Chondrocyte (in vitro differentiated cells): ENCODE measurements around the gene PPIE. TPM values are rescaled to one million over a fixed set of nuclear protein-coding genes. Genes with fewer than 3 reads are reported as not detected.
A peak's percentile ranks its signal among the peaks of the same experiment; 100 is the strongest.

Experiments used
- DNase-seq: peaks from one replicate; pipeline ENCODE4 v3.0.0; 2021; ENCODE audit warnings: mixed read lengths, low spot score
- H3K27ac Mint-ChIP-seq: one replicate; pipeline ENCODE4 v1.8.0; 2021; ENCODE audit warnings: mild to moderate bottlenecking, moderate library complexity, mixed read lengths; ENCODE audit not compliant: unreplicated experiment
- H3K27me3 Mint-ChIP-seq: 2 replicates; pipeline ENCODE4 v1.8.0; 2021; ENCODE audit warnings: low read depth, mixed read lengths
- H3K36me3 Mint-ChIP-seq: 2 replicates; pipeline ENCODE4 v1.8.0; 2021; ENCODE audit warnings: low read depth, mixed read lengths
- H3K4me1 Mint-ChIP-seq: 2 replicates; pipeline ENCODE4 v1.8.0; 2021; ENCODE audit warnings: low read depth, mild to moderate bottlenecking, mixed read lengths
- H3K4me3 Mint-ChIP-seq: one replicate; pipeline ENCODE4 v1.8.0; 2021; ENCODE audit warnings: mild to moderate bottlenecking, moderate library complexity, mixed read lengths; ENCODE audit not compliant: unreplicated experiment
- H3K9me3 Mint-ChIP-seq: 2 replicates; pipeline ENCODE4 v1.8.0; 2021; ENCODE audit warnings: low read depth, mixed read lengths
- CTCF ChIP-seq: fragments of 200-600 bp; sonication (generic); IDR thresholded peaks from 2 replicates; pipeline ENCODE4 v1.5.0; 2021; ENCODE audit warnings: antibody characterized with exemption, mild to moderate bottlenecking, moderate library complexity
- total RNA-seq: library from RNA; stranded (reverse); gene quantifications from 3 replicates; pipeline ENCODE4 v1.2.1, GENCODE V29; 2021

PPIE gene
- total RNA-seq, 1 donor from 2014 or later: 31.5 TPM

- Mint-ChIP-seq H3K4me3 (peak within 1 kb of the TSS; percentile 42), H3K36me3 (no peaks in the 10 kb centered on the region), H3K27ac (no peak within 1 kb of the TSS)
Observed at GRCh38 chr1:39691383-39692151, 47.1 kb upstream of the PPIE start, which contains the start of gene HPCAL4. Gene HPCAL4, minus strand, starts transcription at chr1:39691433. Its CDS starts 6,830 bp downstream, at chr1:39684603.

GRCh38 chr1:39692152-39693074 lies 46.3 kb upstream of the PPIE start:
- Mint-ChIP-seq H3K4me1 (peaks cover 12% of the 10 kb centered on the region), H3K9me3 (no peaks in the 10 kb centered on the region), H3K27me3 (peaks cover 74% of the 10 kb centered on the region), H3K4me3 (peak overlapping the region; percentile 42), H3K36me3 (no peaks in the 10 kb centered on the region), H3K27ac (no peak overlapping the region)
- peak; percentile 69 for DNase-seq
- TF ChIP-seq CTCF: no peak

More at GRCh38 chr1:39691383-39692151, 47.1 kb upstream of the PPIE start, which contains the start of gene HPCAL4:
- peaks cover 12% of the 10 kb centered on the region for H3K4me1 Mint-ChIP-seq
- no peak for TF ChIP-seq CTCF
- peaks cover 73% of the 10 kb centered on the region for H3K27me3 Mint-ChIP-seq
- DNase-seq: no peak
- H3K9me3 Mint-ChIP-seq: no peaks in the 10 kb centered on the region

- Mint-ChIP-seq H3K9me3 (no peaks in the 10 kb centered on the region), H3K4me1 (peaks cover 12% of the 10 kb centered on the region), H3K36me3 (no peaks in the 10 kb centered on the region), H3K4me3 (no peak overlapping the region), H3K27ac (no peak overlapping the region), H3K27me3 (peaks cover 68% of the 10 kb centered on the region)
- no peak for TF ChIP-seq CTCF
- no peak for DNase-seq
Observed at GRCh38 chr1:39694026-39694425, 44.7 kb upstream of the PPIE start.

GRCh38 chr1:39695016-39695415 lies 43.7 kb upstream of the PPIE start:
- no peak for TF ChIP-seq CTCF
- Mint-ChIP-seq H3K27me3 (peaks cover 64% of the 10 kb centered on the region), H3K36me3 (no peaks in the 10 kb centered on the region), H3K27ac (no peak overlapping the region), H3K4me1 (peaks cover 12% of the 10 kb centered on the region), H3K9me3 (no peaks in the 10 kb centered on the region), H3K4me3 (no peak overlapping the region)
- no peak for DNase-seq

- no peak for DNase-seq
- no peak overlapping the region for H3K27ac Mint-ChIP-seq
- peaks cover 19% of the 10 kb centered on the region for H3K4me1 Mint-ChIP-seq
- no peaks in the 10 kb centered on the region for H3K36me3 Mint-ChIP-seq
- no peaks in the 10 kb centered on the region for H3K9me3 Mint-ChIP-seq
- TF ChIP-seq CTCF: no peak
- H3K4me3 Mint-ChIP-seq: no peak overlapping the region
- peaks cover 57% of the 10 kb centered on the region for H3K27me3 Mint-ChIP-seq
Observed at GRCh38 chr1:39696448-39696847, 42.2 kb upstream of the PPIE start.
